NCI-H69 (cell line): Measurements from ENCODE around the gene SLC34A1.
"Not testable (repeated sequence)": the region's sequence is repeated elsewhere in the genome, so short reads cannot be mapped to it uniquely, and the experiment has no call there.

ENCODE experiments used
- DNase-seq: peaks from one replicate; lab custom pipeline; 2025; lab: John Stamatoyannopoulos, UW

The SLC34A1 gene

DNA sequence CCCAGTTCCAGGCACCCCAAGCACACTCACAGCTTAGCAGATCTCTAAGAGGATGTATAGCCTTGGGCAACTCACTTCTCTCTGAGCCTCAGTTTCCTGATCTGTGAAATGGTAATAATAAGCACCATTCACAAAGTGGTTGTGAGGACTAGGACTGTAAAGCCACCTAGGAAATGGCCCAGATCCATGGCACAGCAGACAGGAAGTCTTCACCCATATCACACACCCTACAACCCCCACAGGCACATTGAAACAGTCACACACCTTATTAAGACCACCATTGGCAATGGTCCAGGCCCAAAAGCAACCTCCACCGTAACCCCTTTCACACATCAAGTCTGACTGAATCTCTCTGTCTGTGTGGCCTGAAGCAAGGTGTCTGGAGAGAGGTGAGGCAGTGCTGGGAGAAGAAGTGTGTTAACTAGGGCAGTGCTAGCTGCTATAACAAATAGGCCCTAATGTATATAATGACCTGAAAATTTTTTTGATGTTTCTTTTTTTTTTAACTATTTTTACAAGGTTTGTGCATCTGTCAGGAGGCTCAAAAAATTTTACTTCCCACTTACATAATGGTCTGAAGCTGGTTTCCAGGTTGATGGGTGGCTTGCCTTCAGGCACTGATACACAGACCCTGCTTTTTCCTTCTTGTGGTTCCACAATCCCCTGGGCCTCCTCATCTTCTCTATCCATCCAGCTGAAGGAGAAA lies 28.9 kb upstream of the SLC34A1 start:
- DNase-seq = no peak

DNA sequence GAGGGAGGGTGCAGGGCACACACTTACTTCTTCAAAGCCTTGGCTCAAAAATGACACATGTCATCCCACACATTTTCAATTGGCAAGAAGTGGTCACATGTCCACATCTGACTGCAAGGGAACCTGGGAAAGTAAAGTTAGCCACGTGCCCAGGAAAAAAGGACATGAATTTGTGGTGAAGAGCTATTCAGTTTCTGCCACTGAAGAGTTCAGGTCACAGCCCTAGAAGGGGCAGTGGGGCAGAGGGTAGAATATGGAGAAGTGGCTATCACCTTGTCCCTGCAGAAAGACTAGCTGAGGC lies 28.4 kb upstream of the SLC34A1 start:
- DNase-seq = no peak

DNA sequence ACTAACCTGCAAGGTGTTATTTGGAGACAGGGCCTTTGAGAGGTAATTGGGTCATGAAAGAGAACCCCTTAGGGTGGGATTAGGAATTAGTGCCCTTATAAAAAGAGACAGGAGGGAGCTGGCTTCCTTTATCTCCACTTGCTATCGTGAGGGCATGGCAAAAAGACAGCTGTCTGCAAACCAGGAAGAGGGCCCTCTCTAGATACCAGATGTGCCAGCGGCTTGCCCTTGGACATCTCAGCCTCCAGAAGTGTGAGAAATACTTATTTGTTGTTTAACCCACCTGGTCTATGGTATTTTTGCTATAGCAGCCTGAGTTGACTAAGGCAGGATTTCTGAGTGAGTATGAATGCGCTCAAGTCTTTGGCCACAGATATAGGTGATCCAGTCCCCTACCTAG lies 27.5 kb upstream of the SLC34A1 start:
- DNase-seq = no peak

- peak; percentile 55 for DNase-seq
Measured at GRCh38 chr5:177357146-177357458, 27.1 kb upstream of the SLC34A1 start.

- DNase-seq = peak; percentile 79
Measured at GRCh38 chr5:177357459-177358351, 26.5 kb upstream of the SLC34A1 start, which contains the start of gene RGS14. Gene RGS14 (plus strand): TSS chr5:177357924. CDS start chr5:177358025, 101 bp downstream.

- DNase-seq = no peak
Measured at GRCh38 chr5:177358370-177358819, 25.8 kb upstream of the SLC34A1 start.

DNA sequence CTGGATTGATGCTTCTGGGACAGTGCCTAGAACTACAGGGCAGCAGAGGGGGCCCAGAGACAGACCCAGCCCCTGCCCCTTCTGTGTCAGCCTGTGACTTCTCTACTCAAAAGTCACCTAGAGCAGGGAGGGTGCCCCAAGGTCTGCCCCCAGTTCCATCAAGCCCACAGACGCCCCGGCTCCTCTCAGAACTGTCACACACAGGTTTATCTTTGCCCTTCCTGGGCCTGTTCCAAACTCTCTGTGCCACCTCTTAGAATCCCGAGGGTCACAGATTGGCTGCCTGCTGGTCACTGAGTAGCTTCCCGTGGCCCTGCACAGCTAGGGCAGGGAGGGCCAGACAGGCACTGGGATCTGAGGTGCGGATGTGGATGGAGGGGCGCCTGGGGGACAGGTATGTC lies 24.8 kb upstream of the SLC34A1 start:
- DNase-seq = no peak

- no peak for DNase-seq
Measured at GRCh38 chr5:177359860-177360259, 24.4 kb upstream of the SLC34A1 start.

GRCh38 chr5:177360740-177361139 lies 23.5 kb upstream of the SLC34A1 start:
- DNase-seq = not testable (repeated sequence)

- no peak for DNase-seq
Measured at GRCh38 chr5:177361418-177362291, 22.6 kb upstream of the SLC34A1 start.

DNA sequence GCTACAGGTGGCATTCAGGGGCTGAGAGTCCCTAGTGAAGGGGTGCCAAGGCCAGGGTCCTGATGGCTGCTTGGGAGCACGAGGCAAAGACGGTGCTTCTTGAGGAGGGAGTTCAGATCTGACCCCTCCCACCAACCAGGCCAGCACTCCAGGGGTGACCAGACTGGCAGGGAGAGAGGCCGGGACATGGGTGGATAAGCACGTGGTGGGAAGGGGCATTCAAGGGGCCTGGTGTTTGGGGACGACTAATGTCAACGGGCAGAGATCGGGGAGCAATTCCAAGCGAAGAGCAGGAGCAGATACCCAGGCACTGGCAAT lies 22.0 kb upstream of the SLC34A1 start:
- DNase-seq = no peak

GRCh38 chr5:177362610-177363507 lies 21.4 kb upstream of the SLC34A1 start:
- peak; percentile 81 for DNase-seq

DNA sequence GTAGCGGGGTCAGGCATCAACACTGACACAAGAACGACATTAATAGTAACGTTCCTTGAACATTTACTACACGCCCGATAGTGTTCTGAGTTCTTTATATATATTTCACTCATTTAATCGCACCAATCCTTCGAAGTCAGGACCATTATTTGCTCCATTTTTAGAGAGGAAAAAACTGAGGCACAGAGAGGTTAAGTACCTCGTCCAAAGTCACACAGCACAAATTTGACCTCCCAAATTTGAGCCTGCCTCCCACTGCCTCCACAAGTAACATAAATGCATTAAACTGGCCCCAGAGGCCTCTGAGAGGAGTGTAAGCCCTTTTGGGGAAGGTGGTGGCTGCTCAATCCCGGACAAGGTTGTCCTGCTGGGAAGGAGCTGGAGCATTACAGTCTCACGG lies 20.7 kb upstream of the SLC34A1 start:
- DNase-seq = no peak

DNA sequence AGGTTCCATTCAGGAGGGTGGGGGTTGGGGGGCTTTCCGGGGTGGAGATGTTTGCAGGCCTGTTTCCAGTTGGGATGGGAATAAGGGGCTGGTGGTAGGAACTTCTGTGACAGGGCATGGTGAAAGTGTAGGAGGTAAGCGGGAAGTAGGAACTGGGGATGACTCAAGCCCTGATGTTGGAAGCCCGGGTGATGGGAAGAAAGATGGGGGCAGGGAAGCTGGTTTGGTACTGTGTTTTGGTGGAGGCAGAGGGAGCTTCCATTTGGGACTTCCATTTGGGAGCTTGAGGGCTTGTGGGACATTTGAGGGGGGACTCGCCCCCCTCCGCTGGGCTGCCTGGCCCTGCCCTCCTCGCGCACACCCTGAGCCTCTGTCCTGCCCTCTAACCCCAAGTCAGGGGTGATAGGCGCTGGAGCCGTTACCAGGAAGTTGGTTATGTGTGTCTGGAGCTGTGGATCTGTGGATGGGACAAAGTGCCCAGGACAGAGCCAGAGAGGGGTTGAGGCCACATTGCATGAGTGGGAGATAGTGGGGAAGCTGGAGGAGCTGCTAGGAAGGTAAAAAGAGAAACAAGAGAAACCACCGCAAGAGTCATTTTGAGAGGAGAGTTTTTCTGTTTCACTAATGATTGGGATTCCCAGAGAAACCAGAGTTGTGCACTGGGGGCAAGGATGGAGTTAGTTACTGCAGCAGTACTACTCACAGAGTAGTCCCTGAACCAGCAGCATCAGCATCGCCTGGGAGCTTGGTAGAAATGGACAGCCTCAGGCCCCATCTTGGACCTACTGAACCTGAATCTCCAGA lies 19.9 kb upstream of the SLC34A1 start:
- no peak for DNase-seq

GRCh38 chr5:177365845-177366527 lies 18.2 kb upstream of the SLC34A1 start:
- no peak for DNase-seq

DNA sequence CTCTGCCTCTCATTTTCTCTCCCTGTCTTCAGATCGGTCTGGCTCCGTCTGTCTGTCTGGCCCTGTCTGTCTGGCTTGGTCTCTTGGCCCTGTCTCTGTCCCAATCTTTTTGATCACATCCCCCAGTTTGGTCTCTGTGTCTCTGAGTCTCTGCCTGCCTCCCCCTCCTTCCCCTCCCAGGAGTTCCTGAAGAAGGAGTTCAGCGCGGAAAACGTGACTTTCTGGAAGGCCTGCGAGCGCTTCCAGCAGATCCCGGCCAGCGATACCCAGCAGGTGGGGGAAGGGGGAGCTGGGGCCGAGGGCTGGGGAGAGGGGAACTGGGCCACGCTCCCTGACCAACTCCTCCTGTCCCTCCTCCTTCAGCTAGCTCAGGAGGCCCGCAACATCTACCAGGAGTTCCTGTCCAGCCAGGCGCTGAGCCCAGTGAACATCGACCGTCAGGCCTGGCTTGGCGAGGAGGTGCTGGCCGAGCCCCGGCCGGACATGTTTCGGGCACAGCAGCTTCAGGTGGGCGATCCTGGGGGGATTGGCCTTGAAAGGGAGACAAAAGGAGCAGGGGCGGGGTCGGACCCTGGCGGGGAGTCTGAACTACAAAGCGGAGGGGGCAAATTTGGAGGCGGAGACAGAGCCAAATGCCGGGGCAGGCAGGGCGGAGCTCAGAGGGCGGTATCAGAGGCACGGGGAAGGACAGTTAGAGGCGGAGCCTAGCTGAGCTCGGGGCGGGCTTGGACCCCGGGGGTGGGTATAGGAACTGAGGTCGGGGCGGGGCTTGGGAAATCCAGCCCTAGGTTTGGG lies 17.5 kb upstream of the SLC34A1 start:
- DNase-seq = peak; percentile 90

DNA sequence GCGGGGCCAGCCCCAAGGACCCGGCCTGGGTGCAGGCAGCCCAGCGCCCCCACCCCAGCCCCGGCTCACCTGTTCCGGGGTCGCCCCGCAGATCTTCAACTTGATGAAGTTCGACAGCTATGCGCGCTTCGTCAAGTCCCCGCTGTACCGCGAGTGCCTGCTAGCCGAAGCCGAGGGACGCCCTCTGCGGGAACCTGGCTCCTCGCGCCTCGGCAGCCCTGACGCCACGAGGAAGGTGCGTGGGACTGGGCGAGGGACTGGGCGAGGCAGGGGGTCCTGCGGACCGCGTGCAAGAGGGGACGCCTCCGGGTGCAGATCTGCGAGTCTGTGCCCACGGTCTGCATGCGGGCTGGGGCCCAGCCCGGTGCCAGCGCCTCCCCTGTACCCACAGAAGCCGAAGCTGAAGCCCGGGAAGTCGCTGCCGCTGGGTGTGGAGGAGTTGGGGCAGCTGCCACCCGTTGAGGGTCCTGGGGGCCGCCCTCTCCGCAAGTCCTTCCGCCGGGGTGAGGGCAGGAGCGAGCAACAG lies 16.8 kb upstream of the SLC34A1 start:
- DNase-seq = no peak

DNA sequence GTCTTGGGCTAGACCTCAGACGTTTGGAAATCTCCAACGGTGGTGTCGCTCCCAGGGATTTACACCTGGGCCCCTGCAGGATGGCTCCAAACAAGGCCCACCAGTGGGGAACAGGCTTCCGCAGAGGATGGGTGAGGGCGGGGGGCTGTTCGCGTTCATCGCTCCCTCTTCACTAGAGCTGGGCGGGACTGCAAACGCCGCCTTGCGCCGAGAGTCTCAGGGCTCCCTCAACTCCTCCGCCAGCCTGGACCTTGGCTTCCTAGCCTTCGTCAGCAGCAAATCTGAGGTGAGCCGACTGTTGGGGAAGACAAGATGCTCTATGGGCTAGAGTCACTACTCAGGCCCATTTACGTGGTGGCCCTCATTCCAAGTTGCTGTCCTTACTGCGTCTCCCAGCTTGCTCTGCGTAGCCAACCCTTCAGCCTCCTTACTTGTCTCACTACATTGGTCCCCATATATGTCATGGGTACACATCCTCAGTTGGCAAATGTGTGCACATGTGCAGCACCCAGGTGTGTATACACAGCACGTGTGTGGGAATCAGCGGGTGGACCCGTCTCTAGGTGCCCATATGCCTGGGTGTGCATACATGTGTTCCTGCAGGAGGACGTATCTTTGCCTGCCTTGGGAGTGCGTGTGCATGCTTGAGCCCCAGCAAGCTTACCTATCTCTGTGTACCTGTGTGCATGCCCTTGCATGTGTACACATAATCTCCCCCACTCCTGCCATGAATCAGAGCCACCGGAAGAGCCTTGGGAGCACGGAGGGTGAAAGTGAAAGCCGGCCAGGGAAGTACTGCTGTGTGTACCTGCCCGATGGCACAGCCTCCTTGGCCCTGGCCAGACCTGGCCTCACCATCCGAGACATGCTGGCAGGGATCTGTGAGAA lies 16.0 kb upstream of the SLC34A1 start:
- no peak for DNase-seq
